DND-41 (cell line): ENCODE results near the gene PDE3B.

ENCODE experiments used
- EZH2 ChIP-seq: IDR thresholded peaks from 3 replicates; pipeline ENCODE4 v1.6.1; 2012; ENCODE audit warnings: borderline replicate concordance, low read depth, mild to moderate bottlenecking, moderate library complexity, low read length, inconsistent platforms; ENCODE audit not compliant: severe bottlenecking
- TF ChIP-seq, protein P1 (sequence below): IDR thresholded peaks from 2 replicates; pipeline ENCODE4 v1.5.1; 2012; ENCODE audit warnings: borderline replicate concordance, low read length, moderate library complexity, mild to moderate bottlenecking; ENCODE audit not compliant: poor library complexity, severe bottlenecking; ENCODE audit errors: extremely low read depth

DNA sequence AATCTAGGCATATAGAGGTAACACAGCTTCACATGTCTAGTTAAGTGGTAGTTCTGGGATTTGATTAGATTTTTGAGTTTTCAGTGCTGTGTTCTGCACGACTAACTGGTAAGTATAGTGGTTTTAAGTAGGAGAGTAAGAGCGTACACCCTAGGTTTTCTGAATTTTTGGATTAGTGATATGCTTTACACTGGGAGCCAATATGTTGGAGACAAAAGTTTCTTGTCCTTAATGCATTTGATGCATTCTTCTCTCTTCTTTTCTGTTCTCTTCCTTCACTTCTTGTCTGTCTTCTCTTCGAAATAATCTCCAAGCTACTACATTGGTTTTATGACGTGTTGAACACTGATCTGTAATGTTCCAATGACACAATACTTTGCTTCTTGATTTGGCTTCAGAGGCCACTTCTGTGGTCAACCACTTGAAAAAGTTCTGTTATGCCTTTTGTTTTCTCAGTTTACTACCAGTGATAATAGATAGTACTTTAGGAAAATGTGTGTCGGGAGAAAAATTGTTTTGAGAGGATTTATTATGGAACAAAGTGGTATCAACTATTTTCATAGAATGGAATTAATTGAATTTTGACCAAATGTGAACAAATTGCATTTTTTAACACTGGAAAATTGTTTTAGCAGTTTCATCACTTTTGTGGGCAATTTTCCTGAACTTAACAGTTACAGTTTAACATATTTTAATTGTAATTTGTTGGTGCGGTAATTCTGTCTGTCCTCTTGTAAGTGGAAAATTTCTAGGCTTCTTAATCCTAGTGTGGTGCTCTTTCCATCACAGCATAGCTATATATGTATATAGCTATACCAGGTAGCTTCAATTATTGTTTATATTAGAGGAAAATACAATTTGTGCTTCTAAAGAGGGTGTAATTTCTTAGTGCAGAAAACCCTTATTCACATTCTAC is 2.6 kb downstream of the PDE3B start:
- TF ChIP-seq, protein P1, sequence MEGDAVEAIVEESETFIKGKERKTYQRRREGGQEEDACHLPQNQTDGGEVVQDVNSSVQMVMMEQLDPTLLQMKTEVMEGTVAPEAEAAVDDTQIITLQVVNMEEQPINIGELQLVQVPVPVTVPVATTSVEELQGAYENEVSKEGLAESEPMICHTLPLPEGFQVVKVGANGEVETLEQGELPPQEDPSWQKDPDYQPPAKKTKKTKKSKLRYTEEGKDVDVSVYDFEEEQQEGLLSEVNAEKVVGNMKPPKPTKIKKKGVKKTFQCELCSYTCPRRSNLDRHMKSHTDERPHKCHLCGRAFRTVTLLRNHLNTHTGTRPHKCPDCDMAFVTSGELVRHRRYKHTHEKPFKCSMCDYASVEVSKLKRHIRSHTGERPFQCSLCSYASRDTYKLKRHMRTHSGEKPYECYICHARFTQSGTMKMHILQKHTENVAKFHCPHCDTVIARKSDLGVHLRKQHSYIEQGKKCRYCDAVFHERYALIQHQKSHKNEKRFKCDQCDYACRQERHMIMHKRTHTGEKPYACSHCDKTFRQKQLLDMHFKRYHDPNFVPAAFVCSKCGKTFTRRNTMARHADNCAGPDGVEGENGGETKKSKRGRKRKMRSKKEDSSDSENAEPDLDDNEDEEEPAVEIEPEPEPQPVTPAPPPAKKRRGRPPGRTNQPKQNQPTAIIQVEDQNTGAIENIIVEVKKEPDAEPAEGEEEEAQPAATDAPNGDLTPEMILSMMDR = no peak
- TF ChIP-seq EZH2 = no peak
